Esophagus muscularis mucosa (tissue), 4 donors: ENCODE results near the gene AFF3.

Experiments
- CTCF ChIP-seq, 3 experiments: fragments of 200-600 bp in 2 of 3; fragments of 450-650 bp in 1 of 3; sonication (generic) in 2 of 3; IDR thresholded peaks; one replicate each; pipeline ENCODE4 v1.5.1; 2017 to 2019; ENCODE audit warnings: antibody characterized with exemption in 3 of 3, mild to moderate bottlenecking in 2 of 3, moderate library complexity in 1 of 3
- EP300 ChIP-seq: sonication (generic); formaldehyde crosslinking; IDR thresholded peaks from one replicate; pipeline ENCODE4 v1.6.1; 2017; ENCODE audit warnings: antibody characterized with exemption
- POLR2A ChIP-seq: fragments of 450-650 bp; IDR thresholded peaks from one replicate; pipeline ENCODE4 v1.6.1; 2017; ENCODE audit warnings: antibody characterized with exemption, moderate library complexity, mild to moderate bottlenecking, low read depth
- POLR2AphosphoS5 ChIP-seq, 2 donors: sonication (generic); formaldehyde crosslinking; IDR thresholded peaks; one replicate each; pipeline ENCODE4 v1.6.1; 2017; ENCODE audit warnings: antibody characterized with exemption in 2 of 2

- TF ChIP-seq CTCF (IDR thresholded peaks at IDR 0.05) (no peak), POLR2A (no peak), EP300 (no peak), POLR2AphosphoS5 (IDR thresholded peaks at IDR 0.05) (no peak)
These were observed 5.1 kb downstream of the AFF3 start for GRCh38 chr2:100137318-100137717.
